Measurements from ENCODE around the gene CKLF.
"Not testable (repeated sequence)": the region's sequence is repeated elsewhere in the genome, so short reads cannot be mapped to it uniquely, and the experiment has no call there.

Gene CKLF

GRCh38 chr16:66551788-66552285 lies 539 bp upstream of the CKLF start:
- no peak for ATAC-seq (replicated peaks; ENCODE audit: extremely low read depth, poor library complexity, severe bottlenecking)
- peaks cover 33% of the 10 kb centered on the region for H3K36me3 Mint-ChIP-seq (ENCODE audit: insufficient read depth)
- DNase-seq (ENCODE audit: low spot score in 2 of 2): no peak

GRCh38 chr16:66553223-66553622 lies 847 bp downstream of the CKLF start:
- Mint-ChIP-seq H3K4me1 (peaks cover 74% of the 10 kb centered on the region), H3K9me3 (no peaks in the 10 kb centered on the region), H3K27ac (ENCODE audit: low read depth) (peak overlapping the region; percentile 96), H3K36me3 (ENCODE audit: insufficient read depth) (peaks cover 37% of the 10 kb centered on the region), H3K4me3 (peak overlapping the region; percentile 91), H3K27me3 (no peaks in the 10 kb centered on the region)
- DNase-seq (ENCODE audit: low spot score in 2 of 2) (no peak), ATAC-seq (replicated peaks; ENCODE audit: extremely low read depth, poor library complexity, severe bottlenecking) (peak; percentile 14)

More at GRCh38 chr16:66551788-66552285, 539 bp upstream of the CKLF start:
- peaks cover 80% of the 10 kb centered on the region for H3K4me1 Mint-ChIP-seq
- no peaks in the 10 kb centered on the region for H3K27me3 Mint-ChIP-seq
- H3K4me3 Mint-ChIP-seq: peak overlapping the region; percentile 91
- H3K9me3 Mint-ChIP-seq: no peaks in the 10 kb centered on the region
- peak overlapping the region; percentile 96 for H3K27ac Mint-ChIP-seq (ENCODE audit: low read depth)

GRCh38 chr16:66554021-66554420 lies 1.6 kb downstream of the CKLF start:
- H3K9me3 Mint-ChIP-seq: no peaks in the 10 kb centered on the region
- no peak for DNase-seq (ENCODE audit: low spot score in 2 of 2)
- peaks cover 70% of the 10 kb centered on the region for H3K4me1 Mint-ChIP-seq
- H3K27me3 Mint-ChIP-seq: no peaks in the 10 kb centered on the region
- peak overlapping the region; percentile 91 for H3K4me3 Mint-ChIP-seq
- H3K27ac Mint-ChIP-seq (ENCODE audit: low read depth): peak overlapping the region; percentile 96
- no peak for ATAC-seq (replicated peaks; ENCODE audit: extremely low read depth, poor library complexity, severe bottlenecking)
- peaks cover 41% of the 10 kb centered on the region for H3K36me3 Mint-ChIP-seq (ENCODE audit: insufficient read depth)

- H3K36me3 Mint-ChIP-seq (ENCODE audit: insufficient read depth): peaks cover 43% of the 10 kb centered on the region
- ATAC-seq (replicated peaks; ENCODE audit: extremely low read depth, poor library complexity, severe bottlenecking) (no peak), DNase-seq (ENCODE audit: low spot score in 2 of 2) (no peak)
- H3K27me3 Mint-ChIP-seq: no peaks in the 10 kb centered on the region
- peak overlapping the region; percentile 91 for H3K4me3 Mint-ChIP-seq
- H3K4me1 Mint-ChIP-seq: peaks cover 71% of the 10 kb centered on the region
- H3K9me3 Mint-ChIP-seq: no peaks in the 10 kb centered on the region
- H3K27ac Mint-ChIP-seq (ENCODE audit: low read depth): peak overlapping the region; percentile 96
These were observed 2.1 kb downstream of the CKLF start for GRCh38 chr16:66554495-66554894.

- H3K27ac Mint-ChIP-seq (ENCODE audit: low read depth): peak overlapping the region; percentile 56
These were observed 7.7 kb downstream of the CKLF start for GRCh38 chr16:66560107-66560506.

GRCh38 chr16:66561381-66562080 lies 9.2 kb downstream of the CKLF start:
- peak; percentile 49 for ATAC-seq (replicated peaks; ENCODE audit: extremely low read depth, poor library complexity, severe bottlenecking)

More at GRCh38 chr16:66560107-66560506, 7.7 kb downstream of the CKLF start:
- DNase-seq (ENCODE audit: low spot score in 2 of 2): no peak
- ATAC-seq (replicated peaks; ENCODE audit: extremely low read depth, poor library complexity, severe bottlenecking): no peak
- Mint-ChIP-seq H3K4me1 (peaks cover 80% of the 10 kb centered on the region), H3K9me3 (no peaks in the 10 kb centered on the region), H3K4me3 (peak overlapping the region; percentile 27), H3K27me3 (no peaks in the 10 kb centered on the region), H3K36me3 (ENCODE audit: insufficient read depth) (peaks cover 37% of the 10 kb centered on the region)

GRCh38 chr16:66562409-66562808 lies 10.0 kb downstream of the CKLF start:
- ATAC-seq (replicated peaks; ENCODE audit: extremely low read depth, poor library complexity, severe bottlenecking) (peak; percentile 62), DNase-seq (ENCODE audit: low spot score in 2 of 2) (no peak)
- H3K27me3 Mint-ChIP-seq: no peaks in the 10 kb centered on the region
- H3K36me3 Mint-ChIP-seq (ENCODE audit: insufficient read depth): peaks cover 43% of the 10 kb centered on the region
- no peaks in the 10 kb centered on the region for H3K9me3 Mint-ChIP-seq
- H3K4me3 Mint-ChIP-seq: peak overlapping the region; percentile 53
- H3K27ac Mint-ChIP-seq (ENCODE audit: low read depth): peak overlapping the region; percentile 56
- peaks cover 72% of the 10 kb centered on the region for H3K4me1 Mint-ChIP-seq

More at GRCh38 chr16:66561381-66562080, 9.2 kb downstream of the CKLF start:
- peaks cover 37% of the 10 kb centered on the region for H3K36me3 Mint-ChIP-seq (ENCODE audit: insufficient read depth)
- H3K27ac Mint-ChIP-seq (ENCODE audit: low read depth): peak overlapping the region; percentile 56
- H3K9me3 Mint-ChIP-seq: no peaks in the 10 kb centered on the region
- H3K4me1 Mint-ChIP-seq: peaks cover 71% of the 10 kb centered on the region
- H3K27me3 Mint-ChIP-seq: no peaks in the 10 kb centered on the region
- peak overlapping the region; percentile 53 for H3K4me3 Mint-ChIP-seq
- no peak for DNase-seq (ENCODE audit: low spot score in 2 of 2)

- H3K9me3 Mint-ChIP-seq: no peaks in the 10 kb centered on the region
- H3K27ac Mint-ChIP-seq (ENCODE audit: low read depth): peak overlapping the region; percentile 56
- peaks cover 71% of the 10 kb centered on the region for H3K4me1 Mint-ChIP-seq
- peak overlapping the region; percentile 53 for H3K4me3 Mint-ChIP-seq
- ATAC-seq (replicated peaks; ENCODE audit: extremely low read depth, poor library complexity, severe bottlenecking) (no peak), DNase-seq (ENCODE audit: low spot score in 2 of 2) (no peak)
- H3K36me3 Mint-ChIP-seq (ENCODE audit: insufficient read depth): peaks cover 43% of the 10 kb centered on the region
- no peaks in the 10 kb centered on the region for H3K27me3 Mint-ChIP-seq
These were observed 10.6 kb downstream of the CKLF start for GRCh38 chr16:66562986-66563385.

GRCh38 chr16:66563574-66564334 lies 11.4 kb downstream of the CKLF start:
- DNase-seq (ENCODE audit: low spot score in 2 of 2) (no peak), ATAC-seq (replicated peaks; ENCODE audit: extremely low read depth, poor library complexity, severe bottlenecking) (no peak)
- H3K9me3 Mint-ChIP-seq: no peaks in the 10 kb centered on the region
- H3K4me3 Mint-ChIP-seq: no peak overlapping the region
- H3K27ac Mint-ChIP-seq (ENCODE audit: low read depth): peak overlapping the region; percentile 56
- peaks cover 39% of the 10 kb centered on the region for H3K36me3 Mint-ChIP-seq (ENCODE audit: insufficient read depth)
- H3K27me3 Mint-ChIP-seq: no peaks in the 10 kb centered on the region
- H3K4me1 Mint-ChIP-seq: peaks cover 70% of the 10 kb centered on the region

- DNase-seq (ENCODE audit: low spot score in 2 of 2) (no peak), ATAC-seq (replicated peaks; ENCODE audit: extremely low read depth, poor library complexity, severe bottlenecking) (no peak)
- Mint-ChIP-seq H3K27me3 (no peaks in the 10 kb centered on the region), H3K4me3 (no peak within 1 kb of the TSS), H3K9me3 (no peaks in the 10 kb centered on the region), H3K4me1 (peaks cover 51% of the 10 kb centered on the region), H3K36me3 (ENCODE audit: insufficient read depth) (peaks cover 32% of the 10 kb centered on the region), H3K27ac (ENCODE audit: low read depth) (peak within 1 kb of the TSS; percentile 52)
These were observed 13.9 kb downstream of the CKLF start, which contains the start of gene CMTM1 for GRCh38 chr16:66566051-66566901. CMTM1 (plus strand) TSS chr16:66566439; CDS start chr16:66566514, 75 bp downstream.

- H3K36me3 Mint-ChIP-seq (ENCODE audit: insufficient read depth): peaks cover 30% of the 10 kb centered on the region
These were observed 14.9 kb downstream of the CKLF start for GRCh38 chr16:66567270-66567669.

GRCh38 chr16:66568355-66568754 lies 16.0 kb downstream of the CKLF start:
- Mint-ChIP-seq H3K4me1 (peaks cover 30% of the 10 kb centered on the region), H3K27me3 (no peaks in the 10 kb centered on the region), H3K4me3 (no peak overlapping the region), H3K9me3 (no peaks in the 10 kb centered on the region), H3K36me3 (ENCODE audit: insufficient read depth) (peaks cover 27% of the 10 kb centered on the region), H3K27ac (ENCODE audit: low read depth) (peak overlapping the region; percentile 52)
- DNase-seq (ENCODE audit: low spot score in 2 of 2): no peak
- ATAC-seq (replicated peaks; ENCODE audit: extremely low read depth, poor library complexity, severe bottlenecking): no peak

More at GRCh38 chr16:66567270-66567669, 14.9 kb downstream of the CKLF start:
- H3K27me3 Mint-ChIP-seq; ATAC-seq (replicated peaks; ENCODE audit: extremely low read depth, poor library complexity, severe bottlenecking); H3K4me3 Mint-ChIP-seq; DNase-seq (ENCODE audit: low spot score in 2 of 2); H3K9me3 Mint-ChIP-seq: not testable (repeated sequence)
- H3K27ac Mint-ChIP-seq (ENCODE audit: low read depth): peak overlapping the region; percentile 52
- peaks cover 41% of the 10 kb centered on the region for H3K4me1 Mint-ChIP-seq
